ENCODE data around the gene SCGB1A1.

The SCGB1A1 gene

GRCh38 chr11:62401811-62402210 is 17.0 kb upstream of the SCGB1A1 start:
- H3K27ac Mint-ChIP-seq = peak overlapping the region; percentile 78
- H3K4me3 Mint-ChIP-seq = peak overlapping the region; percentile 46
- peaks cover 60% of the 10 kb centered on the region for H3K4me1 Mint-ChIP-seq (ENCODE audit: low read depth)
- no peaks in the 10 kb centered on the region for H3K9me3 Mint-ChIP-seq
- intact Hi-C loops (cut with micrococcal nuclease) = no loop called here
- H3K36me3 Mint-ChIP-seq (ENCODE audit: low read depth) = no peaks in the 10 kb centered on the region
- peaks cover 2% of the 10 kb centered on the region for H3K27me3 Mint-ChIP-seq

GRCh38 chr11:62402226-62402959 is 16.4 kb upstream of the SCGB1A1 start:
- Mint-ChIP-seq H3K4me1 (ENCODE audit: low read depth) (peaks cover 56% of the 10 kb centered on the region), H3K36me3 (ENCODE audit: low read depth) (no peaks in the 10 kb centered on the region), H3K9me3 (no peaks in the 10 kb centered on the region), H3K4me3 (peak overlapping the region; percentile 46), H3K27ac (peak overlapping the region; percentile 78), H3K27me3 (peaks cover 2% of the 10 kb centered on the region)
- intact Hi-C loops (cut with micrococcal nuclease) = no loop called here

GRCh38 chr11:62402960-62403730 is 15.7 kb upstream of the SCGB1A1 start:
- Mint-ChIP-seq H3K27ac (peak overlapping the region; percentile 78), H3K4me1 (ENCODE audit: low read depth) (peaks cover 50% of the 10 kb centered on the region), H3K9me3 (no peaks in the 10 kb centered on the region), H3K4me3 (no peak overlapping the region), H3K27me3 (peaks cover 2% of the 10 kb centered on the region), H3K36me3 (ENCODE audit: low read depth) (no peaks in the 10 kb centered on the region)
- intact Hi-C loops (cut with micrococcal nuclease) = no loop called here

GRCh38 chr11:62404435-62404834 is 14.4 kb upstream of the SCGB1A1 start:
- no peaks in the 10 kb centered on the region for H3K9me3 Mint-ChIP-seq
- peaks cover 37% of the 10 kb centered on the region for H3K4me1 Mint-ChIP-seq (ENCODE audit: low read depth)
- intact Hi-C loops (cut with micrococcal nuclease) = no loop called here
- H3K4me3 Mint-ChIP-seq = no peak overlapping the region
- peak overlapping the region; percentile 50 for H3K27ac Mint-ChIP-seq
- peaks cover 2% of the 10 kb centered on the region for H3K27me3 Mint-ChIP-seq
- no peaks in the 10 kb centered on the region for H3K36me3 Mint-ChIP-seq (ENCODE audit: low read depth)

- peak overlapping the region; percentile 50 for H3K27ac Mint-ChIP-seq
- no peak overlapping the region for H3K4me3 Mint-ChIP-seq
- intact Hi-C loops (cut with micrococcal nuclease) = no loop called here
- H3K4me1 Mint-ChIP-seq (ENCODE audit: low read depth) = peaks cover 32% of the 10 kb centered on the region
- peaks cover 2% of the 10 kb centered on the region for H3K27me3 Mint-ChIP-seq
- no peaks in the 10 kb centered on the region for H3K9me3 Mint-ChIP-seq
- H3K36me3 Mint-ChIP-seq (ENCODE audit: low read depth) = no peaks in the 10 kb centered on the region
Measured at GRCh38 chr11:62404901-62405300, 13.9 kb upstream of the SCGB1A1 start.

GRCh38 chr11:62406034-62406433 is 12.8 kb upstream of the SCGB1A1 start:
- peaks cover 2% of the 10 kb centered on the region for H3K27me3 Mint-ChIP-seq
- H3K4me3 Mint-ChIP-seq = no peak overlapping the region
- peak overlapping the region; percentile 63 for H3K27ac Mint-ChIP-seq
- H3K9me3 Mint-ChIP-seq = no peaks in the 10 kb centered on the region
- intact Hi-C loops (cut with micrococcal nuclease) = no loop called here
- no peaks in the 10 kb centered on the region for H3K36me3 Mint-ChIP-seq (ENCODE audit: low read depth)
- peaks cover 22% of the 10 kb centered on the region for H3K4me1 Mint-ChIP-seq (ENCODE audit: low read depth)

- Mint-ChIP-seq H3K27ac (no peak overlapping the region), H3K36me3 (ENCODE audit: low read depth) (no peaks in the 10 kb centered on the region), H3K9me3 (no peaks in the 10 kb centered on the region), H3K27me3 (peaks cover under 1% of the 10 kb centered on the region), H3K4me1 (ENCODE audit: low read depth) (peaks cover 4% of the 10 kb centered on the region), H3K4me3 (no peak overlapping the region)
- intact Hi-C loops (cut with micrococcal nuclease) = no loop called here
Measured at GRCh38 chr11:62409831-62410230, 9.0 kb upstream of the SCGB1A1 start.

- Mint-ChIP-seq H3K27ac (no peak overlapping the region), H3K36me3 (ENCODE audit: low read depth) (no peaks in the 10 kb centered on the region), H3K4me1 (ENCODE audit: low read depth) (peaks cover 11% of the 10 kb centered on the region), H3K27me3 (no peaks in the 10 kb centered on the region), H3K9me3 (no peaks in the 10 kb centered on the region), H3K4me3 (no peak overlapping the region)
- intact Hi-C loops (cut with micrococcal nuclease) = no loop called here
Measured at GRCh38 chr11:62410972-62411371, 7.9 kb upstream of the SCGB1A1 start.

GRCh38 chr11:62411524-62411923 is 7.3 kb upstream of the SCGB1A1 start:
- no peaks in the 10 kb centered on the region for H3K27me3 Mint-ChIP-seq
- H3K4me1 Mint-ChIP-seq (ENCODE audit: low read depth) = peaks cover 15% of the 10 kb centered on the region
- H3K9me3 Mint-ChIP-seq = no peaks in the 10 kb centered on the region
- H3K4me3 Mint-ChIP-seq = no peak overlapping the region
- no peak overlapping the region for H3K27ac Mint-ChIP-seq
- no peaks in the 10 kb centered on the region for H3K36me3 Mint-ChIP-seq (ENCODE audit: low read depth)
- intact Hi-C loops (cut with micrococcal nuclease) = no loop called here

GRCh38 chr11:62413060-62413696 is 5.7 kb upstream of the SCGB1A1 start:
- no peaks in the 10 kb centered on the region for H3K36me3 Mint-ChIP-seq (ENCODE audit: low read depth)
- no peak overlapping the region for H3K27ac Mint-ChIP-seq
- no peaks in the 10 kb centered on the region for H3K9me3 Mint-ChIP-seq
- H3K4me3 Mint-ChIP-seq = no peak overlapping the region
- H3K27me3 Mint-ChIP-seq = no peaks in the 10 kb centered on the region
- peaks cover 21% of the 10 kb centered on the region for H3K4me1 Mint-ChIP-seq (ENCODE audit: low read depth)
- intact Hi-C loops (cut with micrococcal nuclease) = no loop called here

GRCh38 chr11:62416596-62416995 is 2.2 kb upstream of the SCGB1A1 start:
- intact Hi-C loops (cut with micrococcal nuclease) = no loop called here
- Mint-ChIP-seq H3K4me3 (no peak overlapping the region), H3K9me3 (no peaks in the 10 kb centered on the region), H3K36me3 (ENCODE audit: low read depth) (no peaks in the 10 kb centered on the region), H3K27me3 (peaks cover 2% of the 10 kb centered on the region), H3K4me1 (ENCODE audit: low read depth) (peaks cover 46% of the 10 kb centered on the region), H3K27ac (no peak overlapping the region)

GRCh38 chr11:62418136-62418535 is 697 bp upstream of the SCGB1A1 start:
- Mint-ChIP-seq H3K4me1 (ENCODE audit: low read depth) (peaks cover 61% of the 10 kb centered on the region), H3K27me3 (peaks cover 2% of the 10 kb centered on the region), H3K4me3 (no peak overlapping the region), H3K27ac (peak overlapping the region; percentile 6), H3K36me3 (ENCODE audit: low read depth) (no peaks in the 10 kb centered on the region), H3K9me3 (no peaks in the 10 kb centered on the region)
- intact Hi-C loops (cut with micrococcal nuclease) = no loop called here

GRCh38 chr11:62419314-62419929 is 589 bp downstream of the SCGB1A1 start:
- intact Hi-C loops (cut with micrococcal nuclease) = no loop called here
- Mint-ChIP-seq H3K4me1 (ENCODE audit: low read depth) (peaks cover 71% of the 10 kb centered on the region), H3K4me3 (no peak overlapping the region), H3K36me3 (ENCODE audit: low read depth) (no peaks in the 10 kb centered on the region), H3K27me3 (peaks cover 6% of the 10 kb centered on the region), H3K27ac (peak overlapping the region; percentile 68), H3K9me3 (no peaks in the 10 kb centered on the region)

GRCh38 chr11:62419943-62420342 is 1.1 kb downstream of the SCGB1A1 start:
- intact Hi-C loops (cut with micrococcal nuclease) = loop anchor here (5.0 kb wide), 1 partner anchor 87 kb away; no protein-coding TSS in a partner anchor
- H3K9me3 Mint-ChIP-seq = no peaks in the 10 kb centered on the region
- H3K4me3 Mint-ChIP-seq = no peak overlapping the region
- no peaks in the 10 kb centered on the region for H3K36me3 Mint-ChIP-seq (ENCODE audit: low read depth)
- H3K4me1 Mint-ChIP-seq (ENCODE audit: low read depth) = peaks cover 70% of the 10 kb centered on the region
- peak overlapping the region; percentile 68 for H3K27ac Mint-ChIP-seq
- H3K27me3 Mint-ChIP-seq = peaks cover 6% of the 10 kb centered on the region
